NCI-H526 (cell line): ENCODE results near the gene C5orf24.
A peak's percentile ranks its signal among the peaks of the same experiment; 100 is the strongest.
"Not testable (repeated sequence)": the region's sequence is repeated elsewhere in the genome, so short reads cannot be mapped to it uniquely, and the experiment has no call there.

Source experiments
- DNase-seq, 2 experiments: peaks; one replicate each; lab custom pipeline; 2025; lab: John Stamatoyannopoulos, UW

C5orf24 gene

GRCh38 chr5:134845852-134846640, at the start of gene C5orf24:
C5orf24 (plus strand) TSS chr5:134845968; CDS start chr5:134854901, 8,933 bp downstream.
- DNase-seq = peak; percentile 72 to 94

DNA sequence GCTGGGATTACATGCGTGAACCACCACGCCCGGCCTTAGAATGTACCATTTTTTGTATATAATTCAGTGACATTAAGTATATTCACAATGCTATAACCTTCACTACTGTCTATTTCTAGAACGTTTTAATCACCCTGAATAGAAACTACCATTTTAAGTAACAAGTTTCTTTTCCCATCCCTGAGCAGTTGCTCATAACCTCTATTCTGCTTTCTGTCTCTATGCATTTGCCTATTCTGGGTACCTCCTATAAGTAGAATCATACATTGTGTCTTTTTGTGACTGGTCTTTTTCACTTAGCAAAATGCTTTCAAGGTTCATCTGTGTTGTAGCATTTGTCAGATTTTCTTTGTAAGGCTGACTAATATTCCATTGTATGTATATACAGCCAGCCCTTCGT, 47.3 kb upstream of the C5orf24 start:
- DNase-seq = no peak

GRCh38 chr5:134803821-134804220, 41.9 kb upstream of the C5orf24 start:
- no peak for DNase-seq

GRCh38 chr5:134813407-134813806, 32.4 kb upstream of the C5orf24 start:
- no peak for DNase-seq

DNA sequence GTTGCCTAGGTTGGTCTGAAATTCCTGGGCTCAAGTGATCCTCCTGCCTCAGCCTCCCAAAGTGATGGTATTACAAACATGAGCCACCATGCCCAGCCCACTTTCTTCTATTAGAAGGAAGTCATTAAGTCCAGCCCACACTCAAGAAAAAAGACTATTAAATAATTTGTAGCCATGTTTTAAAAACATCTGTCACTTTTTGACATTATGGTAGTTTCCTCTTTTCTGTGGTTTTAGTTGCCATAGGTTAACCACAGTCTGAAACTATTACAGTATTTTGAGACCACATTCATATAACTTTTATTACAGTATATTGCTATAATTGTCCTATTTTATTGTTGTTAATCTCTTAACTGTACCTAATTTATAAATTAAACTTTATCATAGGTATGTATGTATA, 31.9 kb upstream of the C5orf24 start:
- no peak for DNase-seq

GRCh38 chr5:134817006-134817405, 28.8 kb upstream of the C5orf24 start:
- DNase-seq = peak in 1 of 2 experiments; percentile 4

GRCh38 chr5:134818776-134819175, 27.0 kb upstream of the C5orf24 start:
- DNase-seq = no peak

DNA sequence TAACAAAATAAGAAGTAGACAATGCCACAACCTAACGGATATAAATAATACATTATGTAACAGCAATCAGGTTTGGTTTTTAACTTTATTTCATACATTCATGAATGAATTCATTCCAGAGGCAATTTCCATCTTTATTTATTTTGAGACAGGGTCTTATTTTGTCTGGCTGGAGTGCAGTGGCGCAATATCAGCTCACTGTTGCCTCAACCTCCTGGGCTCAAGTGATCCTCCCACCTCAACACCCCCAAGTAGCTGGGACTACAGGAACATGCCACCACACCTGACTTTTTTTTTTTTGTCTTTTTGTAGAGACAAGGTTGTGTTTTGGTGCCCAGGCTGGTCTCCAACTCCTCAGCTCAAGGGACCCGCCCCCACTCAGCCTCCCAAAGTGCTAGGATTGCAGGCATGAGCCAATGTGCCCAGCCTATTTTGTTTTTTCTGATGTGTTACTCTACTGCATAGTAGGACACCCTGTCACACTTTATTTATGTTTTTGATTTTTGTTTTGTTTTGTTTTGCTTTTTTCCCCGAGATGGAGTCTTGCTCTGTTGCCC, 26.3 kb upstream of the C5orf24 start:
- DNase-seq = no peak

DNA sequence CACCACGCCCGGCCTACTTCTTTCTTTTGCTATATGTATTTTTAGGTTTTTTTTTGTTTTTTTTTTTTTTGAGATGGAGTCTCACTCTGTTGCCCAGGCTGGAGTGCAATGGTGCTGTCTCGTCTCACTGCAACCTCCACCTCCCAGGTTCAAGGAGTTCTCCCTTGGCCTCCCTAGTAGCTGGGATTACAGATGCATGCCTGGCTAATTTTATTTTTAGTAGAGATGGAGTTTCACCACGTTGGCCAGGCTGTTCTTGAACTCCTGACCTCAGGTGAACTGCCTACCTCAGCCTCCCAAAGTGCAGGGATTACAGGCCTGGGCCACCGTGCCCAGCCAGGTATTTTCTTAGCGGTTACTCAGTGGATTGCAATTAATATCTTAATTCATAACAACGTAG, 23.9 kb upstream of the C5orf24 start:
- no peak for DNase-seq

GRCh38 chr5:134824681-134825080, 21.1 kb upstream of the C5orf24 start:
- no peak for DNase-seq

- DNase-seq = no peak
Measured at GRCh38 chr5:134825212-134825611, 20.6 kb upstream of the C5orf24 start.

DNA sequence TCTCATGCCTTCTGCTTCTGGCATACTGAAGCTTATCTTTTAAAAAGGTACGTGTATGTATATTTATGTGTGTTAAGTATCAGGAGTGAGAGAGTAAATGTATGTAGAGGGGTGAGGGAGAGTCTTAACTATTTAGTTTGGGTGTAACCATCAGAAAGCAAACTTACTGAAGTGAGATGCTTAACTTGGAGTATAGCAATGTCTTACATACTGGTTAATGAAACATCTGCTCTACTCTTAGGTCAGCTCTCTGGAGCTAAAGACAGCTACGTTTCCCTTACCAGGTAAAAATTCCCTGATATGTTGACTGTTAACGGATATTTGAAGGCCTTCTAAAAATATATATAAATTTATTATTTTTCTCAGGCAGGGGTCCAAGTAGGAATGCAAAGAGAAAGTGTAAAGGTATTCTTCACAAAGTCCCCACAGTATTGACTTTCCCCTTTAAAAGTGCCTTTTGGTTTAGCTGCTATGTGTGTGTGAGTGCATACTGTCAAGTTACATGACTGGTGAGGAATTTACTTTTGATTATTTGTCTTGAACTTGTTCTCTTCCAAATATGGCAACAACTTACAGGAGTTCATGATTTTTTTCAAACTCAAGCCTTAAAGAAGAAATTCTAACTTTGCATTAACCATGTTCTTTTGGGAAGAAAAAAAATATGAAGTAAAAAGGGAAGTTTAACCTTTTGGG, 12.3 kb upstream of the C5orf24 start:
- no peak for DNase-seq

DNA sequence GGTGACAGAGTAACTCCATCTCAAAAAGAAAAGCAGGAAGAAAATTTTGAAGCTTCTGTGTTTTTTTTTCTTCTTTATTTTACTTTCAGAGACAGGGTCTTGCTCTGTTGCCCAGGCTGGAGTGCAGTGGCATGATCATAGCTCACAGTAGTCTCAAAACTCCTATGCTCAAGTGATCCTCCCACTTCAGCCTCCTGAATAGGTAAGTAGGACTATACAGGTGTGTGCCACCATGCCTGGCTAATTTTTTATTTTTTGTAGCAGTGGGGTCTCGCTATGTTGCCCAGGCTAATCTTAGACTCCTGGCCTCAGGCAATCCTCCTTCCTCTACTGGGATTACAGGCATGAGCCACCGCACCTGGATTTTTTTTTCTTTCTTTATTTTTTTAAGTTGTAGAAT, 10.1 kb upstream of the C5orf24 start:
- DNase-seq = no peak

DNA sequence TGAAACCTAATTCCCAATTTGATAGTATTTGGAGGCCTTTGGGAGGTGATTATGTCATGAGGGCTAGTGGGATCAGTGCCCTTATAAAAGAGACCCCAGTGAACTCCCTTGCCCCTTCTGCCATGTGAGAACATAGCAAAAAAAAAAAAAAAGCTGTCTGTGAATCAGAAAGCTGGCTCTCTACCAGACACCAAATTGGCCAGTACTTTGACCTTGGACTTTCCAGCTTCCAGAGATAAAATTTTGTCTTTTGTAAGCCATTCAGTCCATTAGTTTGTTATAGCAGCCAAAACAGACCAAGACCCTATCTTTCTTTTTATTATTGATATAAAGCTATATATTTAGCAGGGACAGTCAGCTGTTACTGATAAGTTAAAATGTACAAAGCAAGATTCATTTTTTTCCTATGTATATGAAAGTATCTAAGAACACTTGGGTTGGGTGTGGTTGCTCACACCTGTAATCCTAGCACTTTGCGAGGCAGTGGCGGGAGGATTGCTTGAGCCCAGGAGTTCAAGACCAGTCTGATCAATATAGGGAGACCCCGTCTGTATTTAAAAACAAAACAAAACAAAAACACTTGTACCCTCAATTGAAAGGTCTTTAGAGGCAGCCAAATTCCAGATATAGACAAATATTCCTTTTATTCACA, 8.1 kb upstream of the C5orf24 start:
- no peak for DNase-seq

- DNase-seq = not testable (repeated sequence)
Measured at GRCh38 chr5:134838361-134838760, 7.4 kb upstream of the C5orf24 start.

GRCh38 chr5:134840811-134841210, 5.0 kb upstream of the C5orf24 start:
- DNase-seq = no peak

DNA sequence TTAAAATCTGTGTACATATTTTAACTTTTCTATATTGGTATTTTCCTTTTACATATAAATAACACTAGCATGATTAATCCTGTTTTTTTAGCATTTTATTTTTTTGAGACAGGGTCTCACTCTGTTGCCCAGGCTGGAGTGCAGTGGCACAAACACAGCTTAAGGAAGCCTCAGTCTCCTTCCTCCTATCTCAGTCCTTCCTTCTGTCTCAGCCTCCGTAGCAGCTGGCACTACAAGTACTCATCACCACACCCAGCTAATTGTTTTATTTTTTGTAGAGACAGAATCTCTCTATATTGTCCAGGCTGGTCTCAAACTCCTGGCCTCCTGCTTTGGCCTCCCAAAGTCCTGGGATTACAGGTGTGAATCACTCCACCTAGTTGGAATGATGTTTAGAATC, 1.5 kb upstream of the C5orf24 start:
- DNase-seq = no peak

GRCh38 chr5:134845335-134845851, 375 bp upstream of the C5orf24 start:
- DNase-seq = no peak

DNA sequence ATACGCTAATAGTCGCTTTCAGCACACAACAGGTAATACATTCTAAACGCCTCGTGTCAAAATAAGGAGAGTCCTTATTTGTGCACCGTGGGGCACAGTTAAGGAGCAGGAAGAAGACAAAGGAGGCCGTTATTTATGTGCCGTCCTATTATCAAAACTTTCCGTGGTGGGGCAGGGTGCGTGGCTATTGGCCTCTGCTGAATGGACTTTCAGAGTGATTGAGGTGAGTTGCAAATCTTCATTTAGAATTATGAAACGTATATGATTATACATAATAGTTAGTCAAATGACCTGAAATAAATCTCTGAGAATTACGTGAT, 833 bp downstream of the C5orf24 start:
- DNase-seq = peak in 1 of 2 experiments; percentile 28

- DNase-seq = not testable (repeated sequence)
Measured at GRCh38 chr5:134849434-134849933, 3.7 kb downstream of the C5orf24 start.

- DNase-seq = peak in 1 of 2 experiments; percentile 7
Measured at GRCh38 chr5:134851307-134851923, 5.6 kb downstream of the C5orf24 start.

DNA sequence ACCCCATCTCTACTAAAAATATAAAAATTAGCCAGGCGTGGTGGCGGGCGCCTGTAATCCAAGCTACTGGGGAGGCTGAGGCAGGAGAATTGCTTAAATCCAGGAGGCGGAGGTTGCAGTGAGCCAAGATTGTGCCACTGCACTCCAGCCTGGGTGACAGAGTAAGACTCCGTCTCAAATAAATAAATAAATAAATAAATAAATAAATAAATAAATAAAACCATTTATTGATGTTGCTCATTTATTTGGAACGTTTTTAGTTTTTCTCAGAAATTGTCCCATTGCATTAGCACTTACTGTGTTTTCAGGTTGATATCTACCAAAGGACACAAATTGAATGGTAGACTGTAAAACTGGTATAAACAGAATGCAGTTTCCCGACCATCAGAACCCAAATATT, 10.7 kb downstream of the C5orf24 start:
- DNase-seq = not testable (repeated sequence)
